WI38 (cell line): ENCODE results near the gene MINDY4.

Experiments
- H3K4me3 ChIP-seq: 2 replicates; pipeline ENCODE4 v1.5.1; 2011; ENCODE audit warnings: low read depth, mild to moderate bottlenecking, control low read depth, low read length
- CTCF ChIP-seq: IDR thresholded peaks from 2 replicates; pipeline ENCODE4 v1.5.1; 2012; ENCODE audit warnings: low read depth, mild to moderate bottlenecking, control low read depth, low read length

MINDY4 gene

GRCh38 chr7:30850426-30850825 lies 79.2 kb downstream of the MINDY4 start:
- no peak for TF ChIP-seq CTCF
- no peak overlapping the region for H3K4me3 ChIP-seq

- no peak for TF ChIP-seq CTCF
- no peak overlapping the region for H3K4me3 ChIP-seq
Observed at GRCh38 chr7:30851651-30852307, 80.6 kb downstream of the MINDY4 start.

GRCh38 chr7:30852308-30852684 lies 81.1 kb downstream of the MINDY4 start:
- H3K4me3 ChIP-seq, result no peak overlapping the region
- TF ChIP-seq CTCF, result no peak

- TF ChIP-seq CTCF, result no peak
- no peak overlapping the region for H3K4me3 ChIP-seq
Observed at GRCh38 chr7:30852744-30853288, 81.6 kb downstream of the MINDY4 start.

GRCh38 chr7:30853576-30853975 lies 82.4 kb downstream of the MINDY4 start:
- TF ChIP-seq CTCF, result no peak
- H3K4me3 ChIP-seq, result no peak overlapping the region

- TF ChIP-seq CTCF, result no peak
- H3K4me3 ChIP-seq, result no peak overlapping the region
Observed at GRCh38 chr7:30855936-30856335, 84.7 kb downstream of the MINDY4 start.

- H3K4me3 ChIP-seq, result no peak overlapping the region
- TF ChIP-seq CTCF, result no peak
Observed at GRCh38 chr7:30858576-30858975, 87.4 kb downstream of the MINDY4 start.
